ENCODE measurements around the gene TMEM213.
A peak's percentile ranks its signal among the peaks of the same experiment; 100 is the strongest.

Gene TMEM213, protein sequence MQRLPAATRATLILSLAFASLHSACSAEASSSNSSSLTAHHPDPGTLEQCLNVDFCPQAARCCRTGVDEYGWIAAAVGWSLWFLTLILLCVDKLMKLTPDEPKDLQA

DNA sequence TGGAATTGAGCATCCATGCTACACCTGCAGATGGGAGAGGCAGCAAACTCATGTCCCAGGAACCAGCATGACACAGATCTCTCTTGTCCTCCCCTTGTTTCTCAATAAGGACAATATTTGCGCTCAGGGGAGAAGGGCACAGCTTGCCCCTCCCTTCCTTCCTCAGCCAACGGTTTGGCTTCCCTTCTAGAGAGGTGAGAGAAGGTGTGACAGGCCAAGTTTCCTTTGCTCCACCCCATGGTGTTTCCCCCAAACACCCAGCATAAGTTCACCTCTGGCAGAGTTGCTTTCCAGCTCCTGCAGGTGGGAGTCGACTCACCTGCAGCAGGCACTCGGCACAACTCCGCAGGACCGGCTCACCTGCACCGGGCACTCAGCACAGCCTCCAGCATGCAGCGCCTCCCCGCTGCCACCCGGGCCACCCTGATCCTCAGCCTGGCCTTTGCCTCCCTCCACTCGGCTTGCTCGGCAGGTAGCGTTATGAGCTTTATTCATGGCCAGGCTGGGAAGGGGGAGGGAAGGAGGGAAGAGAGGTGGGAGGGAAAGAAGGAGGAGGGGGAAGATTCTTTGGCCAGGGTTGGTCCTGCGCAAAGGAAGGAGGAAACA is at the start of gene TMEM213, which contains the start of gene ATP6V0A4:
TSS of gene TMEM213 (plus strand) at position 280 of the 606 bp plus-strand sequence. CDS start at position 391, 111 bp downstream.
TSS of gene ATP6V0A4 (minus strand) at position 482 of the 606 bp plus-strand sequence. CDS start 26,949 bp downstream, outside the sequence.
- no peak for DNase-seq (ENCODE audit: low spot score)

DNA sequence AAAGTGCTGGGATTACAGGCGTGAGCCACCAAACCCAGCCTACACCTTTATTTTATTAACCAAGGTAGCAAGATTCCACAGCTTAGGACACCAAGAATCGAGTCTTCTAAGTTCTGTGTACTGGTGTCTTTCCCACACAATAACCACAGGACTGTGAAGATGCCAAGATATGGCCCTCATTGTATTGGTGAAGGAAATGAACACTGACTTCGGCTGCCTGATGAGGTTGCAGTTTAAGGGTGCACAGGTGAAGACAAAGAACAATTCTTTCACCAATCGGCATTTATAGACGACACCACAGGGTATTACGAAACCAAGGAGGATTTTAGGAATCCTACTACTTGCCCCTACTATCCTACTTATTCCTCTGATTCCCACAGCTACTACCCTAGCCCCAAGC is 49.1 kb upstream of the TMEM213 start:
- no peak for DNase-seq (ENCODE audit: low spot score)

DNA sequence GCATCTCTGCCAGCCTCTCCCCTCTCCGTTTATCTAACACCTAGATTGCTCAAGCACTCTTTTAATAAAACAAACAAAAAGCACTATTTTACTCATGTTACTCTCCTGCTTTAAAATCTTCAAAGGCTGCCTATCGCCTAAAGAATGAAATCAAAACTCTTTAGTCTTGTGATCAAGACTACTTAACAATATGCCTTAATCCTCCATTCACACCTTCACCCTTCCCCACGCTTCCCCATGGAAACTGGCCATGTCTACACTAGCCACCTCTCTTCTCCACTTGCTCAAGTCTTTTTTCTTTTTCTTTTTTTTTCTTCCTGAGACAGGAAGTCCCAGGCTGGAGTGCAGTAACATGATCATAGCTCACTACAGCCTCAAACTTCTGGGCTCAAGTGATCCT is 47.8 kb upstream of the TMEM213 start:
- DNase-seq (ENCODE audit: low spot score), result no peak

DNA sequence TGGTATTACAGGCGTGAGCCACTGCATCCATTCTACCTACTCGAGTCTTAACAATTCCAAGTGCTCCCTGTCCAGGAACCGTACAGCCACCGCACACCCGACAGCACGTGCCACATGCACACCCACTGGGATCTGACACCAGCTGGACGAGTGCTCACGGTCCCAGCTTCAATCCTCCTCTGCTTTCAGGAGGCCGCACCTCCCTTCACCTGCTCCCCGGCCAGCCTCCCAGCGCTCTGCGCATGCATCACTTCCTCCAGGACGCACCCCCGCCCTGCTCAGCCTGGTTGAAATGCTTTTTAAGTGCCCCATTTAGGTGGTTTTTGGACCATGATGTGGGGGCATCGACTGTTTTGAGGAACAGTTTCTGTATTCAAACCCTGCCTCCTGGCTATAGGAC is 47.3 kb upstream of the TMEM213 start:
- no peak for DNase-seq (ENCODE audit: low spot score)

DNA sequence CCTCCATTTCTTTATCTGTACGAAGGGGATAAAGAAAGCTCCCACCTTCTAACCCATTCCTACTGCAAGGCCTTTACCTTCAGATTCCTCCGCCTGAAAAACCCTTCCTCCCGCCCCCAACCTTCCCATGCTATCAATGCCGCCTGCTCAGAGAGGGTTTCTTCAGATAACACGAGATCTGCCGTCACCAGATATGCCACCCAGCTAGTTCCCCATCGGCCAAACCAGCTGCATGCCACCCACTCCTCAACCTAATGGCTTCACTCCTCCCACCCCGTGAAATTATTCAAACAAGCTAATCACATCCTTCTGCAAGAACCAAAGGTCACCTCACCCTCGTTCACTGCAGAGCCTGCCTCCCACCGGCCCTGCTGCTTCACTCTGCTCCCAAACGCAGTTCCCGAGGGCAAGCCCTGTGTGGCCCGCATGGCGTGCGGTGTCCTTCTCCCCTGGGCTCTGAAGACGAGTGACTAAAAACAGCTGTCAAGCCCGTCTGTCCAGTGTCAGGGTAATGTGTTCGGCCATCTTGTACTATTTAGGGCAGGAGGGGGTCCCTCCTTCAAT is 46.8 kb upstream of the TMEM213 start:
- DNase-seq (ENCODE audit: low spot score), result no peak

DNA sequence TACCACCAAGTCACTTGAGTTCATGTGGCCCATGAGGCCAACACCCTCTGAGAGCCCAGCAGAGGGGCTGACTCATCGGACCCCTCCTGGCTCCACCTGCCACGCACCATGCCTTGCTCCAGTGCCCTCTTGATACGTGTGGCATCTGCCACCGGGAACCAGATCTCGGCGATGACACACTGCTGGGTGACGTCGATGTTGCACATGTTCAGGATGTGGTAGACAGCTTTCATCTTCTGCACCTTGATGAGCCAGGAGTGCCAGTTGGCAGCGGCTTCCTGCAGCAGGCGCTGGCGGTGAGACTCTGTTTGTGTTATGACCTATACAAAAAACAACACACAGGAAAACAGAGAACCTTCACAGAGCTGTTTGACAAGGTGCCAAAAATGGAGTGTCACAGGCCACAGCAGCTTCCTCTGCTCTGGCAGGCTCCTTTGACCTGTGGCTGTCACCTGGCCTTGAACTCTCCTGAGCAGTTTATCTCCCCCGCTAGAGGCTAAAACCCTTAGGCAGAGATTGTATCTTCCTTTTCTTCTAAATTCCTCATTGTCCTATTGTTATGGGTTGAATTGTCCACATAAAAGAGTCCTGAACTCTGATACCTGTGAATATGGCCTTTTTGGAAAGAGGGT is 45.2 kb upstream of the TMEM213 start:
- DNase-seq (ENCODE audit: low spot score), result no peak

DNA sequence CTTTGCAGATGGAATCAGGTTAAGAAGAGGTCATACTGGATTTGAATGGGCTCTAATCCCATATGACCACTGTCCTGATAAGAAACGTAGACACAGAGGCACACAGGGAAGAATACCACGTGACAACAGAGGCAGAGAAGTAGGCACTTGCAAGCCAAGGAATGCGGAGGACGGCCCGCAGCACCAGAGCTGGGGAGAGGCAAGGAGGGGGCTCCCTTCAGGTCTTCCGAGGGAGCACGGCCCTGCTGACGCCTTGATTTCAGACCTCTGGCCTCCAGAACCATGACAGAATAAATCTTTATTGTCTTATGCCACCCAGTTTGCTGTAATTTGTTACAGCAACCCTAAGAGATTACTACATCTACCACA is 44.7 kb upstream of the TMEM213 start:
- DNase-seq (ENCODE audit: low spot score), result no peak

DNA sequence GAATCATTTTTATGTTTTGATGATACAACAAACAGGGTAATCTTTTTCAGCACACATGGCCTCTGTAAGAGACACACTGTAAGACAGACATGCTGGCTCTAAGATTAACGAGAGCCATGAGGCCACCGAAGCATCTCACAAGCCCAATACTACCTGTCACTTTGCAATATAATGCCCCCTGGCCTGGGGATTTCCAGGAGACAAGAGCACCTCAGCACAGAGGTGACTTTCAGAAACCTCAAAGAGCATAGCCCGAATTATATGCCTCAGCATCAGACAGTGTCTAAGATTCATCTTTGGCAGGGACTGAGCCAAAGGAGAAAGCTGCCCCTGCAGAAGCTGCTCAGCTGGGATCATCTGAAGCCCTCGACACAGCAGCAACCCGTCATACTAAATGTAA is 44.2 kb upstream of the TMEM213 start:
- no peak for DNase-seq (ENCODE audit: low spot score)

DNA sequence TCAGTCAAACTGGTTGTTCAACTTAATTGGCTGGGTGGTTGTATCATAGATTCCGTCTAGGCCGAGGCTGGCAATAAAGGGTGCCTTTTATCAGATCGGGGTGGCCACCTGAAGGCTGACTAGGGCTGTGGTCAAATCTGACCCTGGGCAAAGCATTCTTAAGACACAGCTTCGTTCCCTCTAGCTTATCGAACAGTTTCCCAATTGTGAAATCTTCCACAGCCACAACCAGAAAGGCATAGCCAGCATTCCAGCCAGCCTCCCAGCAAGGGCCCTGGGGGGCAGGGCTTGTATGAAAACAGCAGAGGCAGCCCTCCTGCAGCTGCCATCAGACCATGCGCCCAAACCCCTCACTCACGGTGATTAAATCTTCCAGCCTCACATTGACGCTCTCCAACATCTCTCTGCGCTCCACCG is 42.5 kb upstream of the TMEM213 start:
- DNase-seq (ENCODE audit: low spot score), result peak; percentile 91

DNA sequence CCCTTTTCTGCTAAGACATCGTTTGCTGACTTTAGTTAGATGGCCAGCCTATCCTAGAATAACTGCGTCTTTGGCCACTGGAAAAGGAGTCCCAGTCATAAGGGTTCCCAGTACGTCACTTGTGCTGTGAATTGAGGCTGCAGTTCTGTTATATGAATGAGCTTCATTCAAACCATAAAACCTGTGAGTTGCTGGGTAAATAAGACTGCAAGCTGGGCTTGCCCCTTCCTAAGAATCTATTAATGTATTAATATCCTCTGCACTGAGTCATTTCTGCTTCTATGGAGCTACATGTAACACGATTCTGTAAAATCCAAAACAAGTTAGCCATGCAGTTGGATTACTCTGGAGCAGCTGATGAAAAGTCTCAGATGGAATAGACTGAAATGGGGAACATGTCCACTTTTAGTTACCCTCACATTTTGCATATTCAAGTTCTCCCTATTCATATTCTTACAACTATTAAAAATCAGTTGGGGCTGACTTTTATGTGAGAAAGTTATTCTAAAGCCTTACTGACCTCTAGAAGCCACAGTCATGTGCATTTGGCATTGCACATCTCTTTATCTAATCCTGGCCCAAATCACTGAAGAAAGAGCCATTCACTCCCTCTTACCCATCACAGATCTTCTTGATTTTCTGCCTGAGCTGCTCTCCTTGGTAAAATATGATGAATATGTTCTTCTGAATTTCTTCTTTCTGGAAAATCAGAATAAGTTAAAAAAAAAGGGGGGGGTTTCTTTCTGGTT is 41.8 kb upstream of the TMEM213 start:
- peak; percentile 99 for DNase-seq (ENCODE audit: low spot score)

DNA sequence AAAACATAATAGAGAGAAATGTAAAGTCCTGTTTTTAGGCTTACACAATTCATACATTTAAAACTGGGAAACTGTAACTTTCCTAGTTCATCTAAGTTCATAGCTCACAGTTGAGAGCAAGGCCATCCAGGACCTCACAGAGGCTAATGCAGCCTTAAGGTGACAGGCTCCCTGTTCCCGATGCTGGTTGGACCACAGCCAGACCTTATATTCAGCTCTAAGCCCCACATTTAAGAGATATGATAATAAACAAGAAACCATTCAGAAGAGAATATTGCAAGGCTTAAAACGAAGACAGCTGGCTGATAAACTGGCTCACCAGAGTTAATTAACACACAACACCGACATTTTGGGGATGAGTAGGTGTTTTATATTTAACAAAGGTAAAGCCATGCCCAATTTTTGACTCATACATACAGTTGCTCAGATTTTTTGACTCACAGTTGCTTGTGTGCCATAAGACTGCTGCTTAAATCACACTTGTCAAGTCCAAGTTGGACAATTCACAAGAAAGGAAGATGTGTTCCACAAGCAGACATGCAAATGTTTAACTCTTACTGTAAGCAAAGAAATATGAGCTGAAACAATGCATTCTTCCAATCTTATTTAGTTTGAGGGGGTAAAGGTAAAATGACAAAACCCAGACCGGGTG is 41.1 kb upstream of the TMEM213 start:
- peak; percentile 86 for DNase-seq (ENCODE audit: low spot score)

DNA sequence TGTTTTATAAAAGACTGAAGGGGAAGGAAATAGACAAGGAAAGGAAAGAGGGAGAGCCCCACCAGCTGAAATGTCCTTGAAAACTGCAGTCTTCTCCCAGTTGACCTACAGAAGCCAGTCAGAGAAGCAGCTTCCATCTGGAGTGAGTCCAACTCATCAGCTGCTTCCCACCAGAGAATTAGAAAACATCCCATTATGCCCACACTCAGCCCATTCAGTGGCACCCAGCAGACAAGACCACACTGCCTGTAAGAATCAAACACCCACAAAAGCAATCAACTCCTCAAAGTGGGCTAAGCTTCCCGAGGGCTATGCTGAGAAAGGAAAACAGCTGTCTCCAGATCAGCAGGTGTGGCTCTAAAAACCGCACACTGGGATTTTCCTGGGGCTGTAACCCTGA is 29.6 kb upstream of the TMEM213 start:
- DNase-seq (ENCODE audit: low spot score), result peak; percentile 41

DNA sequence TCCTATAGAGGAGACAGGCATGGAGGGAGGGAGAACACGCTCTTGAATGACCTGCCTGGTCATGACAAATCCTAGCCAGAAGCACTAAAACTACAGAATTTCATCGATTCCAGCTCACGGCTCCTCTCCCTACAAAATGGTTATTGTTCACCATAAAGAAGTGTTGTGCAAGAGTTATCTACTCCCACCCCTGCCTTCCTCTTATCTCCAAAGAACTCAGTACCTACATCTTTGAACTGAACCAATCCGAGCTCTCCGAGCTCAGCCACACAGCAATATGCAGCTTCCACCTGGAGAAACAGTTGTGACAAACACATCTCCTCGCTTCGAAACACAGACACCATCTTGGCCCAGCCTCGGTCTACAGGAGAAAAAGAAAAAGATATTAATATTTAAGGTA is 26.9 kb upstream of the TMEM213 start:
- no peak for DNase-seq (ENCODE audit: low spot score)

DNA sequence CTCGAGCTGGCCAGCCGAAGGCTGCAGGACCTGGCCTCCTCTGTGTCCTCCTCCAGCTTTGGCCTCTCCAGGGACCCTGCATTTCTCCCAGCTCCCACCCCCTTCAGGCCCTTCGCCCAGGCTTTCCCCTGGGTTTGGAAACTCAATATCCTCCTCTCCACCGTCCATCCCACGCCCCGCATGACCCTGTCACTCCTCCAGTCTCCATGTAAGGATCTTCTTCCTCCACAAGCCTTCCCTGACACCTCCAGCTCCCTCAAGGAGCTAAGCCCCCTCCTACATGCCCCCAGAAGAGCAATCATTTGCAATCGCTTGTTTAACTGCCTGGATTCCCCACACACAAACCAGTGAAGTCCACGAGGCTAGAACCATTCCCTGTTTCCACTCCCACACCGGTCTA is 24.6 kb upstream of the TMEM213 start:
- DNase-seq (ENCODE audit: low spot score), result no peak

DNA sequence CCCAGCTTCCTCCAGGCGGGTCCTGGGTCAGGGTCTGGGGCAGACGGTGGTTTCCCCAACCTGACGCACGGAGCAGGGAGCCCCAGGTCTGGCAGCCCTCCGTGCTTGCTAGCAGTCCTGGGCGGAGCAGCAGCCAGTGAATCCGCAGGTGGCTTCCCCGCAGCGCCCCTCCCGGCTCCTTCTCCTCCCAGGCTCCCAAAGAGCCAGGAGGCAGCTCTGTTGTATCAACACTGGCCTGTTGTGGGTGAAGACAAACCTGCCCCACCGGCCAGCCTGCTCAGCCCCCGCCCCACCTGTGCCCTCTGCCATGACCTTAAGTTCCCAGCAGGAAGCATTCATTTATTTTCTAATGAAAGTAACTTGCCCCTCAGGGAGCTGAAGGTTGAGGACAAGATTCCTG is 24.0 kb upstream of the TMEM213 start:
- DNase-seq (ENCODE audit: low spot score), result no peak

DNA sequence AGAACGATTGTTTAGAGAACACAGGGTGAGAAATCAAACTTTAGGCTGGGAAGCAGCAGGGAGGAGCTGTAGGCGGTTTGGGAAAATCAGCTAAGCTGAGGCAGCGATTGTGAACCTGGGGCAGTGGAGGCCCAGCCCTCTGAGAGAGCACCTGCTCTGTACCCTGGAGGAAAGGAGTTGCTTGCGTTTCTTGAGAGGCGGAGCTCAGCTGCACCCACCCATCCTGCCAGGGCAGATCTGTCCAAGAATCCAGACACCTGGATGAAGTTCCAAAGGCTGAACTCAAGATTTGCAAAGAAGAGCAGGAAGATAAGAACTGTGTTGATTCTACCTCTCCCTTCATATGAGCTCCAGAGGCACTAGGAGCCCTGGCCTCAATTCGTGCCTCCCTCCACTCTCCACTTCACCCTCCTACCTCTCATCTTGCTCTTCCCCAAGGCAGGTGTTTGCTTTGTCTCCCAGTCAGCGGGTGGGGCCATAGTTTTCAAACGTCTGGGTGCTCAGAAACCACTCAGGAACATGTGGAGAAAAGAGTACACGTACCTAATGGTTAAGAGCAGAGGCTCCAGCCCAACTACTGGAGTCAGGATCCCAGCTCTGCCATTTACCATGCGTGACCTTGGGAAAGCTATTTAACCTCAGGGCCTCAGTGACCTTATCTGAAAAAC is 21.5 kb upstream of the TMEM213 start:
- DNase-seq (ENCODE audit: low spot score), result no peak

DNA sequence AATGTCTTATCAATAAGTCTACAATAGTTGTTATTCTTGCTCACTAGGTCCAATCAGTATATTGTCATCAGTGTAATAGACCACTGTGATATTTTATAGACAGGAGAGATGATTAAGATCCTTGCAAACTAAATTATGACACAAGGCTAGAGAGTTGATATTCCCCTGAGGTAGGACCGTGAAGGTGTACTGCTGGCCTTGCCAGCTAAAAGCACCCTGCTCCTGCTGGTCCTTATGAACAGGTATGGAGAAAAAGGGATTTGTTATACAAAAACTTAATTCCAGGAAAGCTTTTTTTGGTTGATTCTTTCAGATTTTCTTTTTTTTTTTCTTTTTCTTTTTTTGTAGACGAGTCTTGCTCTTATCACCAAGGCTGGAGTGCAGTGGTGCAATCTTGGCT is 16.8 kb upstream of the TMEM213 start:
- no peak for DNase-seq (ENCODE audit: low spot score)

DNA sequence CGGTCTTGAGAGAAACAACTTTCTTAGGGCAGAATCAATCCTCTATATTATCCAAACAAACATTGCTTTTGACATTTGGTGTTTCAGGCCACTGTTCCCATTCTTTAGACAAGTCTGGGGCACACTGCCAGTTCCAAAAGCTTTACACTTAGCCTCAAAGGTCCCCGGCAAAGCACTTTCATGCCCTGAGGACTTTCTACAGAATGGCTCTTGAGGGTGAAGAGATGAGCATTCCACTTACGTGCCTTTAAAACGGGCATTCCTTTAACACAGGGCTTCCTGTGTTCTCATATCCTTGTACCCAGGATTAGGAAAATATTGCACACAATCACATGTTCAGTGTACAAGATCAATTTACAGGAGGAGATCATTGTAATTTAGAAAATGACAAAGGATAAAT is 13.1 kb upstream of the TMEM213 start:
- peak; percentile 99 for DNase-seq (ENCODE audit: low spot score)

DNA sequence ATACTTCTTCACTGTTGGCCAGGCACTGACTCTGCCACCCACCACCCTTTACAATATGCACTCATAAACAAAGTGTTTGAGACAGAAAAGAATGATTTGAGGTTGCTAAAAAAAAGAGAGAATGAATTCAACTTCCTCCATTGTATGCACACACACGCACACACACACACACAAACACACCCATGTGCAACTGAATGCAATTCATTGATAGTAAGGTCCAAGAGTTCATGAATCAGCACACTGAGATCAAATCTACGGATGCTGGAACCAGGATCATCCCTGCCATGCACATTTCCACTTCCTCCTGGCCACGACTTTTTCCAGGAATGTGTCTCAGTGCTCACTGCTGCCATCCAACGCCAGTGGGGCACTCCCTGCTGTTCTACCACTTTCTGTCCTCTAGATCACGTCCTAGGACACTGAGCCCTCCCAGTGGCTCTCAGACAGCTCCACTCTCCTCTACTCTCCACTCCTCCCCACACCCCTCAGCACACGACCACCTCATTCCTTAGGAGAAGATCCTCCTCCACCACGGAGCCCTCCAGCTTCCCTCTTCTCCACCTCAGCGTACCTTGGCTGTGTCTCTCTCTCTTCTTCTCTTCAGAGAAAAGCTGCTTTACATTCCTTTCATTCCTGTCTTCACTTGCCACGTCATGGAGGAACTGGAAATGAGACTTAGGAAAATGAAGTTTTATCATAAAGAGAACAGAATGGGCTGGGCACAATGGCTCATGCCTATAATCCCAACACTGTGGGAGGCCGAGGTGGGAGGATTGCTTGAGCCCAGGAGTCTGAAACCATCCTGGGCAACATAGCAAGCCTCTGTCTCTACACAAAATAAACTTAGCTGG is 12.0 kb upstream of the TMEM213 start:
- peak; percentile 51 for DNase-seq (ENCODE audit: low spot score)

DNA sequence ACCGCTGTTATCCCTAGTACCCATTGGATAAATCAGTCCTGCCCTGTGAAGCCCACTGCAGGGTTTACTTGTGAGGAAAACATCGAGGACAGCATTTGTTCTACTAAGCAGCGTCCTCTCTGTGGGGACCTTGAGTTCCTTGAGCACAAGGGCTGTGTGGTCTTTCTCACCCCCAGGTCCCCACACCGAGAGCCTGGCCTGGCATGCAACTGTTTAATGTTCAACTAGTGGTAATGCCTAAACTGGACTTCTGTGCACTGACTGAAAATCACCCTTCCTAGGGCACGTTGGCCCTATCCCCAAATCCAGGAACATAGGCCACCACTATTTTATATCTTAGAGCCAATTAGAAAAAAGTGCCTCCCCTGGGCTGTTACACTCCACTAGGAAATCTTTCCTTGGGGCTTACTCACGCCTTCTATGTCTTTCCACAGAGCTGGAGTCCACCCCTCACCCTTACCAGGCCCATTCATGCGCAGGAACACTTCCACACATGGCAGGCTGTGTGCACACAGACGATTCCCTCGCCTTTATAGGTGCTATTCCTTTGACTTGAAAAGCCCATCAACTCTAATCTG is 1.7 kb upstream of the TMEM213 start:
- DNase-seq (ENCODE audit: low spot score), result no peak

Measured in COLO829 (cell line).